SU-DHL-6 (cell line): Measurements from ENCODE around the gene SLC26A2.

Experiments used
- CTCF ChIP-seq: fragments of 200-600 bp; sonication (generic); IDR thresholded peaks from one replicate; pipeline ENCODE4 v1.5.1; 2017; ENCODE audit warnings: antibody characterized with exemption, mild to moderate bottlenecking, low read length, moderate library complexity; ENCODE audit not compliant: insufficient read depth, poor library complexity, severe bottlenecking
- EZH2phosphoT487 ChIP-seq: fragments of 200-600 bp; sonication (generic), shearing (Covaris generic); conservative IDR thresholded peaks from 2 replicates; pipeline ENCODE4 v1.6.1; 2018; ENCODE audit warnings: mild to moderate bottlenecking, antibody characterized with exemption, low read length, moderate library complexity, mixed read lengths

GRCh38 chr5:150009671-150010387, 49.3 kb downstream of the SLC26A2 start:
- TF ChIP-seq CTCF, result no peak
- TF ChIP-seq EZH2phosphoT487, result no peak
